ENCODE results near the gene CCL26. TPM values are rescaled to one million over a fixed set of nuclear protein-coding genes. Genes with fewer than 3 reads are reported as not detected.
A peak's percentile ranks its signal among the peaks of the same experiment; 100 is the strongest.

The CCL26 gene
- total and polyA plus RNA-seq, 9 of the 15 experiments (the other 6 are each of a cell fraction or from before 2014, with no cell fraction given): 2.3 to 26.8 (median 8.4) TPM

- TF ChIP-seq ZBTB40 (IDR thresholded peaks at IDR 0.05) (no peak), ZBTB40 (CRISPR knock-in tag; IDR thresholded peaks at IDR 0.05) (no peak), ZNF408 (CRISPR knock-in tag; IDR thresholded peaks at IDR 0.05; ENCODE audit: low read depth) (no peak), ZKSCAN8 (CRISPR knock-in tag; IDR thresholded peaks at IDR 0.05) (no peak), JUND (IDR thresholded peaks at IDR 0.05; ENCODE audit: borderline replicate concordance, low read depth, low read length) (no peak), JUND (tag; IDR thresholded peaks at IDR 0.05; ENCODE audit: borderline replicate concordance, low read depth, low read length) (no peak; the same call in 2 of the 3 replicates), BHLHE40 (IDR thresholded peaks at IDR 0.05; ENCODE audit: low read length) (no peak), RNF2 (IDR thresholded peaks at IDR 0.05) (no peak), USF2 (CRISPR knock-in tag; IDR thresholded peaks at IDR 0.05) (peak; percentile 32; the same call in 1 of the 2 replicates), SAFB (IDR thresholded peaks at IDR 0.05; ENCODE audit: borderline replicate concordance, low read depth, low read length) (no peak), IRF2 (CRISPR knock-in tag; IDR thresholded peaks at IDR 0.05) (no peak), HNRNPK (IDR thresholded peaks at IDR 0.05; ENCODE audit: low read depth, low read length, poor library complexity, severe bottlenecking) (no peak), RBM25 (IDR thresholded peaks at IDR 0.05; ENCODE audit: low read depth, low read length, severe bottlenecking) (peak; percentile 5), MBD1 (CRISPR knock-in tag; IDR thresholded peaks at IDR 0.05) (no peak), BCOR (IDR thresholded peaks at IDR 0.05) (peak; percentile 37; the same call in 1 of the 2 replicates), FUS (optimal IDR thresholded peaks at IDR 0.05; ENCODE audit: low read depth, low read length) (no peak), RAD51 (IDR thresholded peaks at IDR 0.05; ENCODE audit: borderline replicate concordance, low read depth) (no peak), ZNF12 (CRISPR knock-in tag; IDR thresholded peaks at IDR 0.05) (no peak)
These were observed 40.1 kb upstream of the CCL26 start (continued) for GRCh38 chr7:75811894-75812678.
